GM18858 (cell line): ENCODE results near the gene ARHGDIG.
"Not testable (repeated sequence)": the region's sequence is repeated elsewhere in the genome, so short reads cannot be mapped to it uniquely, and the experiment has no call there.

ENCODE experiments used
- ATAC-seq: cut with Tn5 transposase; IDR thresholded peaks from one replicate; pipeline ENCODE4 v1.9.1; 2021; ENCODE audit not compliant: unreplicated experiment

ARHGDIG gene

GRCh38 chr16:322476-323143, 42.2 kb downstream of the ARHGDIG start:
- ATAC-seq, result no peak

GRCh38 chr16:324201-324450, 43.7 kb downstream of the ARHGDIG start:
- ATAC-seq, result no peak

- ATAC-seq, result no peak
Measured at GRCh38 chr16:324451-325334, 44.3 kb downstream of the ARHGDIG start.

- ATAC-seq, result no peak
Measured at GRCh38 chr16:325375-326145, 45.2 kb downstream of the ARHGDIG start.

GRCh38 chr16:330741-331140, 50.4 kb downstream of the ARHGDIG start:
- ATAC-seq, result no peak

- ATAC-seq, result not testable (repeated sequence)
Measured at GRCh38 chr16:331181-331814, 50.9 kb downstream of the ARHGDIG start.
